WTC11 (cell line): ENCODE measurements around the gene ACOX3. TPM values are rescaled to one million over a fixed set of nuclear protein-coding genes. Genes with fewer than 3 reads are reported as not detected.

Experiments
- ATAC-seq: fragments of 200-7000 bp; cut with Tn5 transposase; 2 replicates; pipeline ENCODE4 v1.10.0; 2021; ENCODE audit warnings: mild to moderate bottlenecking, moderate library complexity
- CTCF ChIA-PET: fragments of 300-600 bp; sonication (Branson Sonifier 250); formaldehyde crosslinking; loops from one replicate; lab custom pipeline; 2021; ENCODE audit warnings: antibody characterized with exemption; lab: Charles Lee
- POLR2A ChIA-PET: fragments of 350-600 bp; sonication (Branson Sonifier 250); formaldehyde crosslinking; loops from one replicate; lab custom pipeline; 2021; ENCODE audit warnings: antibody characterized with exemption; lab: Charles Lee
- DNase-seq: peaks from one replicate; pipeline ENCODE4 v3.0.0; 2021; ENCODE audit warnings: low spot score
- H3K27ac Mint-ChIP-seq: 2 replicates; pipeline ENCODE4 v1.8.0; 2021; ENCODE audit warnings: mixed read lengths
- H3K27me3 Mint-ChIP-seq: 2 replicates; pipeline ENCODE4 v1.8.0; 2021; ENCODE audit warnings: low read depth, mild to moderate bottlenecking, moderate library complexity, mixed read lengths
- H3K36me3 Mint-ChIP-seq: 2 replicates; pipeline ENCODE4 v1.8.0; 2021; ENCODE audit warnings: mixed read lengths
- H3K4me1 Mint-ChIP-seq: 2 replicates; pipeline ENCODE4 v1.8.0; 2022; ENCODE audit warnings: mixed read lengths
- H3K4me3 Mint-ChIP-seq: 2 replicates; pipeline ENCODE4 v1.8.0; 2021; ENCODE audit warnings: mild to moderate bottlenecking, moderate library complexity, mixed read lengths
- H3K9me3 Mint-ChIP-seq: 2 replicates; pipeline ENCODE4 v1.8.0; 2021; ENCODE audit warnings: mixed read lengths
- ATF1 ChIP-seq: sonication (generic); formaldehyde crosslinking; IDR thresholded peaks from 2 replicates; pipeline ENCODE4 v1.8.1; 2023; ENCODE audit warnings: mild to moderate bottlenecking, moderate library complexity, missing genetic modification reagents
- CBFB ChIP-seq: sonication (generic); formaldehyde crosslinking; IDR thresholded peaks from 2 replicates; pipeline ENCODE4 v1.8.1; 2022; ENCODE audit warnings: mild to moderate bottlenecking, low read depth, missing genetic modification reagents
- CREM ChIP-seq: sonication (generic); formaldehyde crosslinking; IDR thresholded peaks from 2 replicates; pipeline ENCODE4 v1.8.1; 2022; ENCODE audit warnings: mild to moderate bottlenecking, missing genetic modification reagents, moderate library complexity
- ELF4 ChIP-seq: sonication (generic); formaldehyde crosslinking; IDR thresholded peaks from 2 replicates; pipeline ENCODE4 v1.8.1; 2022; ENCODE audit warnings: low read depth, mild to moderate bottlenecking, moderate library complexity, missing genetic modification reagents
- EMX1 ChIP-seq: fragments of 250-450 bp; sonication (Bioruptor Pico); IDR thresholded peaks from 2 replicates; pipeline ENCODE4 v1.8.0; 2021; ENCODE audit warnings: mild to moderate bottlenecking
- FOXJ3 ChIP-seq: sonication (generic); formaldehyde crosslinking; IDR thresholded peaks from 2 replicates; pipeline ENCODE4 v1.9.0; 2021; ENCODE audit warnings: missing genetic modification reagents, mild to moderate bottlenecking, borderline replicate concordance
- GRHL2 ChIP-seq: fragments of 250-450 bp; sonication (Bioruptor Pico); IDR thresholded peaks from 2 replicates; pipeline ENCODE4 v1.8.0; 2022; ENCODE audit warnings: mild to moderate bottlenecking, moderate library complexity; ENCODE audit not compliant: insufficient replicate concordance, severe bottlenecking
- KAT7 ChIP-seq: sonication (generic); formaldehyde crosslinking; IDR thresholded peaks from 2 replicates; pipeline ENCODE4 v1.8.1; 2023; ENCODE audit warnings: missing genetic modification reagents, mild to moderate bottlenecking, borderline replicate concordance
- MYBL2 ChIP-seq: sonication (generic); formaldehyde crosslinking; IDR thresholded peaks from 2 replicates; pipeline ENCODE4 v1.8.1; 2023; ENCODE audit warnings: mild to moderate bottlenecking, moderate library complexity, missing genetic modification reagents
- NR1H2 ChIP-seq: sonication (generic); formaldehyde crosslinking; IDR thresholded peaks from 2 replicates; pipeline ENCODE4 v1.9.0; 2021; ENCODE audit warnings: mild to moderate bottlenecking, moderate library complexity, missing genetic modification reagents
- OVOL2 ChIP-seq: fragments of 250-450 bp; sonication (Bioruptor Pico); IDR thresholded peaks from 2 replicates; pipeline ENCODE4 v1.9.0; 2021; ENCODE audit warnings: mild to moderate bottlenecking, borderline replicate concordance
- RORB ChIP-seq: fragments of 250-450 bp; sonication (Bioruptor Pico); IDR thresholded peaks from 2 replicates; pipeline ENCODE4 v1.9.0; 2021; ENCODE audit warnings: mild to moderate bottlenecking
- SOX15 ChIP-seq: fragments of 250-450 bp; sonication (Bioruptor Pico); IDR thresholded peaks from 2 replicates; pipeline ENCODE4 v1.9.0; 2021; ENCODE audit warnings: mild to moderate bottlenecking
- TCF7 ChIP-seq: sonication (generic); formaldehyde crosslinking; IDR thresholded peaks from 2 replicates; pipeline ENCODE4 v1.8.0; 2022; ENCODE audit warnings: mild to moderate bottlenecking, low read depth, missing genetic modification reagents, moderate library complexity
- ZNF219 ChIP-seq: sonication (generic); formaldehyde crosslinking; IDR thresholded peaks from 2 replicates; pipeline ENCODE4 v1.8.0; 2023; ENCODE audit warnings: missing genetic modification reagents, mild to moderate bottlenecking, borderline replicate concordance
- ZNF317 ChIP-seq: sonication (generic); formaldehyde crosslinking; IDR thresholded peaks from 2 replicates; pipeline ENCODE4 v1.8.1; 2023; ENCODE audit warnings: low read depth, mild to moderate bottlenecking, moderate library complexity, missing genetic modification reagents, borderline replicate concordance
- ZNF396 ChIP-seq: fragments of 250-450 bp; sonication (Bioruptor Pico); IDR thresholded peaks from 2 replicates; pipeline ENCODE4 v1.8.0; 2021; ENCODE audit warnings: mild to moderate bottlenecking, moderate library complexity, borderline replicate concordance
- ZNF671 ChIP-seq: fragments of 250-450 bp; sonication (Bioruptor Pico); IDR thresholded peaks from 2 replicates; pipeline ENCODE4 v1.8.0; 2021; ENCODE audit warnings: mild to moderate bottlenecking
- total RNA-seq: library from RNA; stranded (reverse); gene quantifications from 3 replicates; pipeline ENCODE4 v1.2.3, GENCODE V29; 2021
- TF ChIP-seq, protein P1 (sequence below): sonication (generic); formaldehyde crosslinking; IDR thresholded peaks from 2 replicates; pipeline ENCODE4 v1.8.0; 2022; ENCODE audit warnings: missing genetic modification reagents
- TF ChIP-seq, protein P2 (sequence below): sonication (generic); formaldehyde crosslinking; IDR thresholded peaks from 2 replicates; pipeline ENCODE4 v1.8.1; 2023; ENCODE audit warnings: mild to moderate bottlenecking, missing genetic modification reagents
- TF ChIP-seq, protein P3 (sequence below): sonication (generic); formaldehyde crosslinking; IDR thresholded peaks from 2 replicates; pipeline ENCODE4 v1.8.1; 2023; ENCODE audit warnings: mild to moderate bottlenecking, missing genetic modification reagents, moderate library complexity
- TF ChIP-seq, protein P4 (sequence below): sonication (generic); formaldehyde crosslinking; IDR thresholded peaks from 2 replicates; pipeline ENCODE4 v1.8.0; 2023; ENCODE audit warnings: missing genetic modification reagents
- TF ChIP-seq, protein P5 (sequence below): sonication (generic); formaldehyde crosslinking; IDR thresholded peaks from 2 replicates; pipeline ENCODE4 v1.8.0; 2022; ENCODE audit warnings: mild to moderate bottlenecking, missing genetic modification reagents
- TF ChIP-seq, protein P6 (sequence below): sonication (generic); formaldehyde crosslinking; IDR thresholded peaks from 2 replicates; pipeline ENCODE4 v1.8.1; 2023; ENCODE audit warnings: mild to moderate bottlenecking, missing genetic modification reagents, borderline replicate concordance

ACOX3 gene
- total RNA-seq, 1 experiment from 2014 or later: 10.7 TPM

DNA sequence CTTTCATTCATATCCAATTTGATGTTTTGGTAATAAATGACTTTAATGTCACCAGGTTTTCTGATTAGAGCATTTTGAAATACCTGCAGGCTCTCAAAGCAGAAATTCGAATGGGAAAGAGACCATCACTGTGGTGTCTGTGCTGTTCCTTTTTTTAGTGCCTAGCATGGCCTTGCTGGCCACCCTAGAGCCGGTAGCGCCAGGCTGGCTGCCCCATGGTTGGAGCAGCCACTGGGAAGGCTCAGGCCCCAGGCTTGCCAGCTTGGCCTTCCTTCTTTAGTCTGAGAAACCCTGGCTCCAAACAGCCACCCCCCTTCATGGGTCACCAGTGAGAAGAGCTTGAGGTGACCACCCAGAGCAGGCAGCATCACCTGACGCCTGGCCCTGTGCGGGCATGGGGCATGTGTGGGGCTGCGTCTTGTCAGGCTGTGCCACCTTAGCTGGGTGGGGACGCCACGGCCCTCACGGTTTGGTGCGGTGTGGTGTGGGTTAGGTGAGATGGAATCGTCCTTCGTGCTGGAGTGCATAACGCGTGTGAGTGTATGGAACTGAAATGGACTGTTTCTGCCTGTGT, 30.0 kb upstream of the ACOX3 start (continued):
- TF ChIP-seq, protein P1, sequence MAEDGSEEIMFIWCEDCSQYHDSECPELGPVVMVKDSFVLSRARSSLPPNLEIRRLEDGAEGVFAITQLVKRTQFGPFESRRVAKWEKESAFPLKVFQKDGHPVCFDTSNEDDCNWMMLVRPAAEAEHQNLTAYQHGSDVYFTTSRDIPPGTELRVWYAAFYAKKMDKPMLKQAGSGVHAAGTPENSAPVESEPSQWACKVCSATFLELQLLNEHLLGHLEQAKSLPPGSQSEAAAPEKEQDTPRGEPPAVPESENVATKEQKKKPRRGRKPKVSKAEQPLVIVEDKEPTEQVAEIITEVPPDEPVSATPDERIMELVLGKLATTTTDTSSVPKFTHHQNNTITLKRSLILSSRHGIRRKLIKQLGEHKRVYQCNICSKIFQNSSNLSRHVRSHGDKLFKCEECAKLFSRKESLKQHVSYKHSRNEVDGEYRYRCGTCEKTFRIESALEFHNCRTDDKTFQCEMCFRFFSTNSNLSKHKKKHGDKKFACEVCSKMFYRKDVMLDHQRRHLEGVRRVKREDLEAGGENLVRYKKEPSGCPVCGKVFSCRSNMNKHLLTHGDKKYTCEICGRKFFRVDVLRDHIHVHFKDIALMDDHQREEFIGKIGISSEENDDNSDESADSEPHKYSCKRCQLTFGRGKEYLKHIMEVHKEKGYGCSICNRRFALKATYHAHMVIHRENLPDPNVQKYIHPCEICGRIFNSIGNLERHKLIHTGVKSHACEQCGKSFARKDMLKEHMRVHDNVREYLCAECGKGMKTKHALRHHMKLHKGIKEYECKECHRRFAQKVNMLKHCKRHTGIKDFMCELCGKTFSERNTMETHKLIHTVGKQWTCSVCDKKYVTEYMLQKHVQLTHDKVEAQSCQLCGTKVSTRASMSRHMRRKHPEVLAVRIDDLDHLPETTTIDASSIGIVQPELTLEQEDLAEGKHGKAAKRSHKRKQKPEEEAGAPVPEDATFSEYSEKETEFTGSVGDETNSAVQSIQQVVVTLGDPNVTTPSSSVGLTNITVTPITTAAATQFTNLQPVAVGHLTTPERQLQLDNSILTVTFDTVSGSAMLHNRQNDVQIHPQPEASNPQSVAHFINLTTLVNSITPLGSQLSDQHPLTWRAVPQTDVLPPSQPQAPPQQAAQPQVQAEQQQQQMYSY (CRISPR knock-in tag): no peak
- TF ChIP-seq KAT7 (CRISPR knock-in tag): no peak
- TF ChIP-seq TCF7 (CRISPR knock-in tag): no peak
- TF ChIP-seq GRHL2: no peak
- no peak for TF ChIP-seq MYBL2
- TF ChIP-seq RORB (CRISPR knock-in tag): no peak
- no peak for TF ChIP-seq ZNF671 (CRISPR knock-in tag)
- no peak for TF ChIP-seq EMX1 (CRISPR knock-in tag)
- TF ChIP-seq, protein P2, sequence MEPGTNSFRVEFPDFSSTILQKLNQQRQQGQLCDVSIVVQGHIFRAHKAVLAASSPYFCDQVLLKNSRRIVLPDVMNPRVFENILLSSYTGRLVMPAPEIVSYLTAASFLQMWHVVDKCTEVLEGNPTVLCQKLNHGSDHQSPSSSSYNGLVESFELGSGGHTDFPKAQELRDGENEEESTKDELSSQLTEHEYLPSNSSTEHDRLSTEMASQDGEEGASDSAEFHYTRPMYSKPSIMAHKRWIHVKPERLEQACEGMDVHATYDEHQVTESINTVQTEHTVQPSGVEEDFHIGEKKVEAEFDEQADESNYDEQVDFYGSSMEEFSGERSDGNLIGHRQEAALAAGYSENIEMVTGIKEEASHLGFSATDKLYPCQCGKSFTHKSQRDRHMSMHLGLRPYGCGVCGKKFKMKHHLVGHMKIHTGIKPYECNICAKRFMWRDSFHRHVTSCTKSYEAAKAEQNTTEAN (CRISPR knock-in tag): no peak
- no peak for TF ChIP-seq ZNF219 (CRISPR knock-in tag)

DNA sequence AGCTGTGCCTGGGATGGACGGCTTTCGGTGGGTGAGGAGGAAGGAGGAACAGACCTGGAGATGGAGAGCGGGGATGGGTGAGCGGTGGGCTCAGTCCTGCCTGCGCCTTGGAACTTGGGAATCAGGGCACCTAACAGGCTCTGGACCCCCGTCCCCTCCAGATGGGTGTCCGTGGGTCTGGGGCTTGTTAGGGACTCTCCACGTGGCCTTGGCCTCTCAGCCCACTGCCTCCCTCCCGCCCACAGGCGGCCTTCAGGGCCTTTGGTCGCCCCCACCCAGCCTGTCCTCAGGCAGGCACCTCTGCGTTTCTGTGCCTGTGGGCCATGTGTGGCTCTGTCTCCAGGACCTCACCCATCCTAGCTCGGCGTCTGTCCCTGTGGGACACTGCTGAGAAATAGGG, 29.0 kb upstream of the ACOX3 start:
- 0 out of 2 replicates have a peak, but pooled peaks cover 2% of the 10 kb centered on the region for H3K4me1 Mint-ChIP-seq
- H3K9me3 Mint-ChIP-seq: no peaks in the 10 kb centered on the region
- DNase-seq: no peak
- H3K36me3 Mint-ChIP-seq: peaks cover 23% of the 10 kb centered on the region
- no peaks in the 10 kb centered on the region for H3K27me3 Mint-ChIP-seq
- 0 out of 2 replicates have a peak overlapping the region, but pooled peaks have one; percentile 24 for H3K27ac Mint-ChIP-seq
- POLR2A ChIA-PET: no interaction called here
- no peak overlapping the region for H3K4me3 Mint-ChIP-seq
- no peak for ATAC-seq
- CTCF ChIA-PET: interaction anchor here (1.0 to 3.3 kb wide), 7 partner anchors 24 to 138 kb away, joined by 3 to 17 read pairs (median 10); partner anchors contain the start of gene CPZ
- TF ChIP-seq NR1H2 (CRISPR knock-in tag) (no peak), CBFB (CRISPR knock-in tag) (no peak), CREM (CRISPR knock-in tag) (no peak), ZNF396 (no peak), ATF1 (CRISPR knock-in tag) (no peak), SOX15 (CRISPR knock-in tag) (no peak), ELF4 (no peak), OVOL2 (CRISPR knock-in tag) (no peak), KAT7 (CRISPR knock-in tag) (no peak), GRHL2 (no peak), FOXJ3 (CRISPR knock-in tag) (no peak), ZNF317 (CRISPR knock-in tag) (no peak)
- TF ChIP-seq, protein P3, sequence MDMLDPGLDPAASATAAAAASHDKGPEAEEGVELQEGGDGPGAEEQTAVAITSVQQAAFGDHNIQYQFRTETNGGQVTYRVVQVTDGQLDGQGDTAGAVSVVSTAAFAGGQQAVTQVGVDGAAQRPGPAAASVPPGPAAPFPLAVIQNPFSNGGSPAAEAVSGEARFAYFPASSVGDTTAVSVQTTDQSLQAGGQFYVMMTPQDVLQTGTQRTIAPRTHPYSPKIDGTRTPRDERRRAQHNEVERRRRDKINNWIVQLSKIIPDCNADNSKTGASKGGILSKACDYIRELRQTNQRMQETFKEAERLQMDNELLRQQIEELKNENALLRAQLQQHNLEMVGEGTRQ: no peak
- TF ChIP-seq, protein P4, sequence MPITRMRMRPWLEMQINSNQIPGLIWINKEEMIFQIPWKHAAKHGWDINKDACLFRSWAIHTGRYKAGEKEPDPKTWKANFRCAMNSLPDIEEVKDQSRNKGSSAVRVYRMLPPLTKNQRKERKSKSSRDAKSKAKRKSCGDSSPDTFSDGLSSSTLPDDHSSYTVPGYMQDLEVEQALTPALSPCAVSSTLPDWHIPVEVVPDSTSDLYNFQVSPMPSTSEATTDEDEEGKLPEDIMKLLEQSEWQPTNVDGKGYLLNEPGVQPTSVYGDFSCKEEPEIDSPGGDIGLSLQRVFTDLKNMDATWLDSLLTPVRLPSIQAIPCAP (CRISPR knock-in tag): no peak
- TF ChIP-seq, protein P5, sequence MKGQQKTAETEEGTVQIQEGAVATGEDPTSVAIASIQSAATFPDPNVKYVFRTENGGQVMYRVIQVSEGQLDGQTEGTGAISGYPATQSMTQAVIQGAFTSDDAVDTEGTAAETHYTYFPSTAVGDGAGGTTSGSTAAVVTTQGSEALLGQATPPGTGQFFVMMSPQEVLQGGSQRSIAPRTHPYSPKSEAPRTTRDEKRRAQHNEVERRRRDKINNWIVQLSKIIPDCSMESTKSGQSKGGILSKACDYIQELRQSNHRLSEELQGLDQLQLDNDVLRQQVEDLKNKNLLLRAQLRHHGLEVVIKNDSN (CRISPR knock-in tag): no peak
- TF ChIP-seq, protein P6, sequence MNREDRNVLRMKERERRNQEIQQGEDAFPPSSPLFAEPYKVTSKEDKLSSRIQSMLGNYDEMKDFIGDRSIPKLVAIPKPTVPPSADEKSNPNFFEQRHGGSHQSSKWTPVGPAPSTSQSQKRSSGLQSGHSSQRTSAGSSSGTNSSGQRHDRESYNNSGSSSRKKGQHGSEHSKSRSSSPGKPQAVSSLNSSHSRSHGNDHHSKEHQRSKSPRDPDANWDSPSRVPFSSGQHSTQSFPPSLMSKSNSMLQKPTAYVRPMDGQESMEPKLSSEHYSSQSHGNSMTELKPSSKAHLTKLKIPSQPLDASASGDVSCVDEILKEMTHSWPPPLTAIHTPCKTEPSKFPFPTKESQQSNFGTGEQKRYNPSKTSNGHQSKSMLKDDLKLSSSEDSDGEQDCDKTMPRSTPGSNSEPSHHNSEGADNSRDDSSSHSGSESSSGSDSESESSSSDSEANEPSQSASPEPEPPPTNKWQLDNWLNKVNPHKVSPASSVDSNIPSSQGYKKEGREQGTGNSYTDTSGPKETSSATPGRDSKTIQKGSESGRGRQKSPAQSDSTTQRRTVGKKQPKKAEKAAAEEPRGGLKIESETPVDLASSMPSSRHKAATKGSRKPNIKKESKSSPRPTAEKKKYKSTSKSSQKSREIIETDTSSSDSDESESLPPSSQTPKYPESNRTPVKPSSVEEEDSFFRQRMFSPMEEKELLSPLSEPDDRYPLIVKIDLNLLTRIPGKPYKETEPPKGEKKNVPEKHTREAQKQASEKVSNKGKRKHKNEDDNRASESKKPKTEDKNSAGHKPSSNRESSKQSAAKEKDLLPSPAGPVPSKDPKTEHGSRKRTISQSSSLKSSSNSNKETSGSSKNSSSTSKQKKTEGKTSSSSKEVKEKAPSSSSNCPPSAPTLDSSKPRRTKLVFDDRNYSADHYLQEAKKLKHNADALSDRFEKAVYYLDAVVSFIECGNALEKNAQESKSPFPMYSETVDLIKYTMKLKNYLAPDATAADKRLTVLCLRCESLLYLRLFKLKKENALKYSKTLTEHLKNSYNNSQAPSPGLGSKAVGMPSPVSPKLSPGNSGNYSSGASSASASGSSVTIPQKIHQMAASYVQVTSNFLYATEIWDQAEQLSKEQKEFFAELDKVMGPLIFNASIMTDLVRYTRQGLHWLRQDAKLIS (CRISPR knock-in tag): no peak
